SK-N-MC (cell line): ENCODE data around the gene TTLL11.
"Not testable (repeated sequence)": the region's sequence is repeated elsewhere in the genome, so short reads cannot be mapped to it uniquely, and the experiment has no call there.

ENCODE experiments used
- DNase-seq: peaks from one replicate; pipeline ENCODE4 v3.0.0-alpha.2; 2011; ENCODE audit warnings: low read depth, low spot score
- H3K27ac ChIP-seq: fragments of 200-600 bp; sonication (generic); 2 replicates; pipeline ENCODE4 v1.5.1; 2016; ENCODE audit warnings: mixed run types
- H3K36me3 ChIP-seq: fragments of 200-600 bp; sonication (generic); 2 replicates; pipeline ENCODE4 v1.6.1; 2017; ENCODE audit warnings: antibody characterized with exemption, low read length, mixed read lengths; ENCODE audit not compliant: insufficient read depth
- H3K4me3 ChIP-seq: fragments of 200-600 bp; sonication (generic); 2 replicates; pipeline ENCODE4 v1.5.1; 2016
- H3K9ac ChIP-seq: fragments of 200-600 bp; sonication (generic); 2 replicates; pipeline ENCODE4 v1.8.0; 2017; ENCODE audit warnings: mixed run types, mixed read lengths; ENCODE audit not compliant: insufficient read length
- H3K9me3 ChIP-seq: fragments of 200-600 bp; sonication (generic); 2 replicates; pipeline ENCODE4 v1.6.1; 2017; ENCODE audit warnings: low read depth, mild to moderate bottlenecking, antibody characterized with exemption, low read length, moderate library complexity, mixed read lengths
- EZH2 ChIP-seq: fragments of 200-600 bp; sonication (generic); IDR thresholded peaks from one replicate; pipeline ENCODE4 v1.6.1; 2017; ENCODE audit warnings: antibody characterized with exemption
- FOXP2 ChIP-seq: optimal IDR thresholded peaks from 2 replicates; pipeline ENCODE3; 2011; ENCODE audit warnings: mild to moderate bottlenecking, moderate library complexity; ENCODE audit not compliant: insufficient read depth; ENCODE audit errors: extremely low read length, control extremely low read depth
- POLR2AphosphoS5 ChIP-seq: IDR thresholded peaks from 2 replicates; pipeline ENCODE4 v1.6.1; 2012; ENCODE audit warnings: mild to moderate bottlenecking, low read depth, low read length, borderline replicate concordance

Gene TTLL11

DNA sequence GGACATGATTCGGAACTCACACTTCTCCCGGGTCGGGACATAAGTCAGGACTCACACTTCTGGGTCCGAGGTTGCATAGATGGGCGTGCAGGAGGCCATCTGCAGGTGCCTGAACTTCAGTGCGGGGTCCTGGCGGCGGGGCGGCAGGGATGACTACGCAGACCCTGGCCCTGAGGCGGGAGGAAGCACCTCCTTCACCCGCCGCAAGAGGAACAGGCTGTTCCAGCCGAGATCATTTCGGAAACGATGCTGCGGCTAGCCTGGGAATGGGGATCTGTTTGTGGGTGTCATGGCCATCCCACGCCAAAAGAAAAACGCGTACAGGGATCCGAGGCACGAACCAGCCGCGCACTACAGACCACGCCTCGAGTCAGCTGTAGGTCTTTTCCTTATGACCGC, 196.6 kb downstream of the TTLL11 start:
- Histone ChIP-seq H3K4me3 (no peak overlapping the region), H3K9me3 (no peaks in the 10 kb centered on the region), H3K27ac (no peak overlapping the region), H3K9ac (no peak overlapping the region), H3K36me3 (no peaks in the 10 kb centered on the region)
- no peak for DNase-seq
- TF ChIP-seq FOXP2: no peak

- TF ChIP-seq FOXP2 (no peak), EZH2 (no peak), POLR2AphosphoS5 (no peak)
- Histone ChIP-seq H3K36me3 (no peaks in the 10 kb centered on the region), H3K9ac (no peak overlapping the region), H3K27ac (no peak overlapping the region), H3K4me3 (no peak overlapping the region), H3K9me3 (no peaks in the 10 kb centered on the region)
- peak; percentile 2 for DNase-seq
Observed at GRCh38 chr9:121895818-121896544, 197.1 kb downstream of the TTLL11 start.

- H3K9ac ChIP-seq: no peak overlapping the region
- TF ChIP-seq EZH2 (no peak), POLR2AphosphoS5 (no peak), FOXP2 (no peak)
- no peaks in the 10 kb centered on the region for H3K36me3 ChIP-seq
- no peak overlapping the region for H3K4me3 ChIP-seq
- no peak for DNase-seq
- no peaks in the 10 kb centered on the region for H3K9me3 ChIP-seq
- no peak overlapping the region for H3K27ac ChIP-seq
Observed at GRCh38 chr9:121895358-121895757, 197.8 kb downstream of the TTLL11 start.

DNA sequence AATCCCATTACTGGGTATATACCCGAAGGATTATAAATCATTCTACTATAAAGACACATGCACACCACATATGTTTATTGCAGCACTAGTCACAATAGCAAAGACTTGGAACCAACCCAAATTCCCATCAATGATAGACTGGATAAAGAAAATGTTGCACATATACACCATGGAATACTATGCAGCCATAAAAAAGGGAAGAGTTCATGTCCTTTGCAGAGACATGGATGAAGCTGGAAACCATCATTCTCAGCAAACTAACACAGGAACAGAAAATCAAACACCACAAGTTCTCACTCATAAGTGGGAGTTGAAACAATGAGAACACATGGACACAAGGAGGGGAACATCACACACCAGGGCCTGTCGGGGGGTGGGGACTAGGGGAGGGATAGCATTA, 198.7 kb downstream of the TTLL11 start:
- not testable (repeated sequence) for H3K27ac ChIP-seq, H3K9me3 ChIP-seq, H3K9ac ChIP-seq, DNase-seq, H3K4me3 ChIP-seq, H3K36me3 ChIP-seq

- no peak overlapping the region for H3K9ac ChIP-seq
- no peaks in the 10 kb centered on the region for H3K9me3 ChIP-seq
- no peak for DNase-seq
- TF ChIP-seq FOXP2: no peak
- TF ChIP-seq POLR2AphosphoS5: no peak
- no peak for TF ChIP-seq EZH2
- H3K27ac ChIP-seq: no peak overlapping the region
- no peaks in the 10 kb centered on the region for H3K36me3 ChIP-seq
- no peak overlapping the region for H3K4me3 ChIP-seq
Observed at GRCh38 chr9:121893786-121894185, 199.3 kb downstream of the TTLL11 start.

DNA sequence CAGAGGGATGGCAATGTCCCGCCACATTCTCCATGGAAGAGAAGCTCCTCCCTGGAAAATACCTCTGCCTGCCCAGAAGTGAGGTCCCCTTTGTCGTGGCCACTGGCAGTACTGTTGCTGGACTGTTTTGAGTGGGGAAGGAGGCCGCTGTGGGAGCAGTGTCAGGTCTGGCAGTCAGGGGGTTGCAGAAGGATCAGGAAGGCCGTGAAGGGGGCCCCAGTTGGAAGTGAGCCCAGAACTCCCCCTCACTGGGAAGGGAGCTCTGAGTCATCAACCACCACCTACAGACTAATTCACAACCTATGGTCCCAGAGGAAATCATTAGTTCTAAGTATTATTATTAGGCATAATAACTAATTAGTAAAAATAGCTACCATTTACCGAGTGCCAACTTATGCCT, 200.4 kb downstream of the TTLL11 start:
- H3K36me3 ChIP-seq: no peaks in the 10 kb centered on the region
- no peak overlapping the region for H3K4me3 ChIP-seq
- DNase-seq: no peak
- H3K9me3 ChIP-seq: no peaks in the 10 kb centered on the region
- no peak overlapping the region for H3K9ac ChIP-seq
- TF ChIP-seq POLR2AphosphoS5 (no peak), FOXP2 (no peak), EZH2 (no peak)
- no peak overlapping the region for H3K27ac ChIP-seq

- Histone ChIP-seq H3K9ac (no peak overlapping the region), H3K36me3 (no peaks in the 10 kb centered on the region), H3K27ac (no peak overlapping the region), H3K4me3 (no peak overlapping the region), H3K9me3 (no peaks in the 10 kb centered on the region)
- DNase-seq: no peak
- TF ChIP-seq FOXP2: no peak
- no peak for TF ChIP-seq EZH2
- TF ChIP-seq POLR2AphosphoS5: no peak
Observed at GRCh38 chr9:121890746-121891145, 202.4 kb downstream of the TTLL11 start.

DNA sequence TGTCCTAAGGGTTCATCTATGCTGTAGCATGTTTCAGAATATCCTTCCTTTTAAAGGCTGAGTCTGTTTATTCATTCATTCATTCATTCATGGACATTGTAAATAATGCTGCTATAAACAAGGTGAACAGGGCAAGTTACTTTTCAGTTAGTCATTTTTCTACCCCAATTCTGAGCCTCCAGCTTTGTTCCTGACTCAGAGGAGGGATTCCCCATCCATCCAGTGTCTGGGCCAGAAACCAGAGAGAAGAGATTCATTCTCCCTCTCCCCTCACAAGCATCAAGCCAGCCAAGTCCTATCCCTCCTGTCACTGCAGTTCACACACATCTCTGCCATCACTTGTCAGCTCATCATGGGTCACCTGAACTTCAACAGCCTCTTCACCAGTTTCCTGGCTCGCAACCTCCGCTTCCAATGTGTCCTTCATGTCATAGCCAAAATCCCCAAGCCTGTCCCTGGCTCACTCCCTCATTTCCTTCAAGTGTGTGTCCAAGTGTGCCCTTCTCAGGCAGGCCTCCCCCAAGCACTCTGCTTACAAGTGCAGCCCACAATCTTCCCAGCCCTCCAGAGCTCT, 203.0 kb downstream of the TTLL11 start:
- no peaks in the 10 kb centered on the region for H3K9me3 ChIP-seq
- no peak overlapping the region for H3K9ac ChIP-seq
- H3K4me3 ChIP-seq: no peak overlapping the region
- no peak for DNase-seq
- no peak for TF ChIP-seq EZH2
- no peak for TF ChIP-seq POLR2AphosphoS5
- TF ChIP-seq FOXP2: no peak
- no peaks in the 10 kb centered on the region for H3K36me3 ChIP-seq
- H3K27ac ChIP-seq: no peak overlapping the region

GRCh38 chr9:121888438-121888775, 204.7 kb downstream of the TTLL11 start:
- Histone ChIP-seq H3K27ac (no peak overlapping the region), H3K9me3 (no peaks in the 10 kb centered on the region), H3K4me3 (no peak overlapping the region), H3K9ac (no peak overlapping the region), H3K36me3 (no peaks in the 10 kb centered on the region)
- TF ChIP-seq FOXP2 (no peak), POLR2AphosphoS5 (no peak), EZH2 (no peak)
- DNase-seq: no peak
